ENCODE measurements around the gene CD93.

- TF ChIP-seq TAF1 (IDR thresholded peaks at IDR 0.05; ENCODE audit: borderline replicate concordance, insufficient read depth, low read length) (no peak), POLR2AphosphoS5 (IDR thresholded peaks at IDR 0.05; ENCODE audit: low read depth, low read length) (no peak), SIN3A (IDR thresholded peaks at IDR 0.05; ENCODE audit: borderline replicate concordance, insufficient read depth, low read length) (no peak), FOXP2 (optimal IDR thresholded peaks at IDR 0.05; ENCODE audit: borderline replicate concordance, extremely low read depth, extremely low read length, insufficient read depth) (no peak)
- TF ChIP-seq, protein P1, sequence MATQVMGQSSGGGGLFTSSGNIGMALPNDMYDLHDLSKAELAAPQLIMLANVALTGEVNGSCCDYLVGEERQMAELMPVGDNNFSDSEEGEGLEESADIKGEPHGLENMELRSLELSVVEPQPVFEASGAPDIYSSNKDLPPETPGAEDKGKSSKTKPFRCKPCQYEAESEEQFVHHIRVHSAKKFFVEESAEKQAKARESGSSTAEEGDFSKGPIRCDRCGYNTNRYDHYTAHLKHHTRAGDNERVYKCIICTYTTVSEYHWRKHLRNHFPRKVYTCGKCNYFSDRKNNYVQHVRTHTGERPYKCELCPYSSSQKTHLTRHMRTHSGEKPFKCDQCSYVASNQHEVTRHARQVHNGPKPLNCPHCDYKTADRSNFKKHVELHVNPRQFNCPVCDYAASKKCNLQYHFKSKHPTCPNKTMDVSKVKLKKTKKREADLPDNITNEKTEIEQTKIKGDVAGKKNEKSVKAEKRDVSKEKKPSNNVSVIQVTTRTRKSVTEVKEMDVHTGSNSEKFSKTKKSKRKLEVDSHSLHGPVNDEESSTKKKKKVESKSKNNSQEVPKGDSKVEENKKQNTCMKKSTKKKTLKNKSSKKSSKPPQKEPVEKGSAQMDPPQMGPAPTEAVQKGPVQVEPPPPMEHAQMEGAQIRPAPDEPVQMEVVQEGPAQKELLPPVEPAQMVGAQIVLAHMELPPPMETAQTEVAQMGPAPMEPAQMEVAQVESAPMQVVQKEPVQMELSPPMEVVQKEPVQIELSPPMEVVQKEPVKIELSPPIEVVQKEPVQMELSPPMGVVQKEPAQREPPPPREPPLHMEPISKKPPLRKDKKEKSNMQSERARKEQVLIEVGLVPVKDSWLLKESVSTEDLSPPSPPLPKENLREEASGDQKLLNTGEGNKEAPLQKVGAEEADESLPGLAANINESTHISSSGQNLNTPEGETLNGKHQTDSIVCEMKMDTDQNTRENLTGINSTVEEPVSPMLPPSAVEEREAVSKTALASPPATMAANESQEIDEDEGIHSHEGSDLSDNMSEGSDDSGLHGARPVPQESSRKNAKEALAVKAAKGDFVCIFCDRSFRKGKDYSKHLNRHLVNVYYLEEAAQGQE (IDR thresholded peaks at IDR 0.05; ENCODE audit: insufficient read depth in 1 of 2, low read depth in 2 of 2, low read length in 2 of 2), result no peak
These were observed 33.5 kb upstream of the CD93 start for GRCh38 chr20:23119456-23120216.
